Measurements from ENCODE around the gene MADD.
"Not testable (repeated sequence)": the region's sequence is repeated elsewhere in the genome, so short reads cannot be mapped to it uniquely, and the experiment has no call there.

MADD gene

DNA sequence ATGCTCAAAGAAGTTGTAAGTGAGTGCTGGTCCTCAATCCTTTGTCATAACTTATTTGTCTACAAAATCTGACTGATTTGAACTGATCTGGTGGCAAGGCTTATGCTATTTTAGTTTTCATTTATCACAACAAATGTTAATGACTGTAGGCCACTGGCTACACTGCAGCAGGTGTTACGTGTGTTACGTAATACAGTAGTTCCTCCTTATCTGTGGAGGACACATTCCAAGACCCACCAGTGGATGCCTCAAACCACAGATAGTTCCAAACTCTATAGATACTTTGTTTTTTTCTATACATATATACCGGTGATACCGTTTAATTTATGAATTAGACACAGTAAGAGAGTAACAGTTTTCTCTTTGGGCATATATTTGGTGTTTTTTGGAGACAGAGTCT lies 7.0 kb downstream of the MADD start:
- DNase-seq (ENCODE audit: low spot score), result no peak

DNA sequence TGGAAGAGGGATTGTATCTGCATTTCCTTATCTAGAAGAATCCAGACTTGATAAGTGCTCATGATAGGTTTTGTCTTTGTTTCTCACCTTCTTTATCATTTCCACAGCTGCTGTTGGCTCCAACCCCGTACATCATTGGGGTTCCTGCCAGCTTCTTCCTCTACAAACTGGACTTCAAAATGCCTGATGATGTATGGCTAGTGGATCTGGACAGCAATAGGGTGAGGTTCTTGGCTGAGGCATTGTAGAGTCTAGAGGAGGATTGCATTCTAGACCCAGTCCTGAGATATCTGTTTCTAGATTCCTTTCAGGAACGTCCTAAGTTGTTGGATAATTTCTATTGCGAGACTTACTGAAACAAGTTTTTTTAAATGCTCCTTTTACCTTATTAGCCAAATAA lies 8.1 kb downstream of the MADD start:
- DNase-seq (ENCODE audit: low spot score), result no peak

DNA sequence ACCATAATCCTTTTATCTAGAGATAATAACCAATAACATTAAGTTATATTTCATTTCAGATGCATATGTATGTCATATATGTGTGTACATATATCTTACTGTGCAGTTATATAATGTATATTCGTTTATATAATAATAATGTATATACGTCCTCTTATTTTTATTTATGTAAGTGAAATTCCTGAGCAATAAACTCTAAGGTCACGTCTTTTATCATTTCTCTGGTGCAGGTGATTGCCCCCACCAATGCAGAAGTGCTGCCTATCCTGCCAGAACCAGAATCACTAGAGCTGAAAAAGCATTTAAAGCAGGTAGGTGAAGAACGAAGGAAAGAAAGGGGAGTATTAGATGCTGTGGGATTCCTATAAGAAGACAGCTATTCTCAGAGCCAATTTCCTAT lies 8.8 kb downstream of the MADD start:
- no peak for DNase-seq (ENCODE audit: low spot score)

DNA sequence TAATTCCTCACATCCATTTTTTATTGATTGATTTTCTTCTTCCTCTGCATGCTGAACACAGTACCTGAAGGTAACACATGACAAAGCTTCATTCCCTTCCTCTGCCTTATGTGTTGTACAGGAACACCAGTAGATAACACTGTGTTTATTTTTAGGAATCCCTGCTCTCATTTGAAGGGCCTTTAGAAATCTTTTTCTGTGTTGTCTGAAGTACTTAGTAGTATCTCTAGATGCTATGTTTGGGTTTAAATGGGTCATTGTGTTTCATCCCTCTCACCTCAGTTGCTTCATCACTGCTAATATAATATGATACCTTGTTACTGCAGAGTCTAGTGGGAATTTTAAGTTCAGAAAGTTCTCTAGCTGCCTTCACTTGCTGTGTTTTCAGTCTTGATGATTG lies 10.2 kb downstream of the MADD start:
- DNase-seq (ENCODE audit: low spot score), result no peak

DNA sequence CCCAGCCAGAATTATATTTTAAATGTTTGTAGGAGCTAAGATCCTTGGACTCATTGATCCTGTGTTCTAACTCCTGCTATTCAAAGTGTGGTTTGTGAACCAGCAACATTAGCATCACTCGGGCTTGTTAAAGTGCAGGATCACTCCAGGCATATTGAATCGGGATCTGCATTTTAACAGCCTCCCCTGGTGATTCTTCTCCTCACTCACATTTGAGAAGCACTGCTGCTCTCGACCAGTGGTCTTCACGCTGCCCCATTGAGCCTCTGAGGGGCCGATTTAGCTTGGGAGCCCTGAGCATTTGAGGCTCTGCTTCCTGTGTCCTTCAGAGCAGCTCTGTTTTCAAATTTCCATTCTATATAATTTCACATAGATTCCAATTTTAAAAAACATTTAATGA lies 10.9 kb downstream of the MADD start:
- DNase-seq (ENCODE audit: low spot score), result no peak

DNA sequence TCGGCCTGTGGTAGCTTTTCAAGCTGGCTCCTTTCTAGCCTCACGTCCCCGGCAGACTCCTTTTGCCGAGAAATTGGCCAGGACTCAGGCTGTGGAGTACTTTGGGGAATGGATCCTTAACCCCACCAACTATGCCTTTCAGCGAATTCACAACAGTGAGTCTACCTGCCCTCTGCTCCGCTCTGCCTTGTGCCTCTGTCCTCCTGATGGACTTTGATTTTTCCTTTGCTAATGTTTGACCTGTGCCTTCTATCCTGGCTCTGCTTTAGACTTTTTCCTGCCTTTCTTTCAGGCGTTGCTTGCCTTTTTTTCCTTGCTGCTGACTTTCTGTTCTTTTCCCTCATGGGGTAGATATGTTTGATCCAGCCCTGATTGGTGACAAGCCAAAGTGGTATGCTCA lies 12.5 kb downstream of the MADD start:
- DNase-seq (ENCODE audit: low spot score), result no peak

DNA sequence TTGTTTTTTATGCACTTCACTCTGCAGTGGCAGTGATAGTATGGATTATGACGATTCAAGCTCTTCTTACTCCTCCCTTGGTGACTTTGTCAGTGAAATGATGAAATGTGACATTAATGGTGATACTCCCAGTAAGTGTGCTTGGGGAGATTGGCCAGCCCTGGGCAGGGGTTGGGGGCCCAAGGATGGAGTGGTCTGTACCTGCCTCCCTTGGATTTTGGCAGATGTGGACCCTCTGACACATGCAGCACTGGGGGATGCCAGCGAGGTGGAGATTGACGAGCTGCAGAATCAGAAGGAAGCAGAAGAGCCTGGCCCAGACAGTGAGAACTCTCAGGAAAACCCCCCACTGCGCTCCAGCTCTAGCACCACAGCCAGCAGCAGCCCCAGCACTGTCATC lies 14.2 kb downstream of the MADD start:
- no peak for DNase-seq (ENCODE audit: low spot score)

DNA sequence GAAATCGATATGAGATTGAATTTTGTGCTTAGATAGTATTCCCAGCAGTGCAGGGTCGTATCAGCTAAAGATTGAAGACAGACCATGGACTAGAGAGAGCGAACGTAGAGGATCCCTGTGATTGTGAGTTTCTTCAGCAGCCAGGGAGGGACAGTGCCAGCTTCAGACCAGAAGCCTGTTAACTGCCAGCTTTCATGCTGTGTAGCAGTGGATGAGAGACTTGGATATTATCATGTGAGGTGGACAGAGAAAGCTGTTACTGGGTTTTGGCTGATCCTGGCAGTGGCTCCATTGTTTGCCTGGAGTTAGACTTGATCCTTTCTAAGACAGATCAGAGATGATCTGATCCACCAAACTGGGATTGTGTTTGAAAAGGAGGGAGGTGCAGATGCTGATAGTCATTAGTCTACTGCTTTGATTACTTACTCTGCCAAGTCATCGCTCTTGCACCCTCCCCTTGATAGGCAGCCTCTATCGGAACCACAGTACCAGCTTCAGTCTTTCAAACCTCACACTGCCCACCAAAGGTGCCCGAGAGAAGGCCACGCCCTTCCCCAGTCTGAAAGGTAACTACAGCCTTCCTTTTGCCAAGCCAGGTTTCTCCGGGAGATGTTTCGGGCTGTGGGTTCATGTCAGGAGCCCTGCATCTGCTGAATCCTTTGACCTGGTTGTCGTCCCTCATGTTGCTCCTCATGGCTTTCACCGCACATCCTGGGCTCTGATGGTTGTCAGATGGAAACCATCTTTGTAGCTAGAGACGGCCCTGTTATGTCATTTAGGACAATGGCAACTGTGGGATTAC lies 16.2 kb downstream of the MADD start:
- no peak for DNase-seq (ENCODE audit: low spot score)

DNA sequence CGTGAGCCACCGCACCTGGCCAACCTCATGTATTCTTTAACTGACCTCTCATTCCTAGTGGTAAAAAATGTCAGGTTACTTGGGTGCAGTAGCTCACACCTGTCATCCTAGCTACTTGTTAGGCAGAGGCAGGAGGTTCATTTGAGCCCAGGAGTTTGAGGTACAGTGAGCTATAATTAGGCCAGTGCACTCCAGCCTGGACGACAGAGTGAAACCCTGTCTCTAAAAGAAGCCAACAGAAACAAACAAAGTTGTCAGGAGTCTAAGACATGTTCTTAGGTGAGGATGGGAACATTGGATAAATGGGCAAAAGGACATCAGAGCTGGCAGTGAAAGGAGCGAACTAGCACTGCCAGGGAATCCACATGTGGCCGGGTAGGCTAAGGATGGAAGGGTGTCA lies 18.1 kb downstream of the MADD start:
- no peak for DNase-seq (ENCODE audit: low spot score)

DNA sequence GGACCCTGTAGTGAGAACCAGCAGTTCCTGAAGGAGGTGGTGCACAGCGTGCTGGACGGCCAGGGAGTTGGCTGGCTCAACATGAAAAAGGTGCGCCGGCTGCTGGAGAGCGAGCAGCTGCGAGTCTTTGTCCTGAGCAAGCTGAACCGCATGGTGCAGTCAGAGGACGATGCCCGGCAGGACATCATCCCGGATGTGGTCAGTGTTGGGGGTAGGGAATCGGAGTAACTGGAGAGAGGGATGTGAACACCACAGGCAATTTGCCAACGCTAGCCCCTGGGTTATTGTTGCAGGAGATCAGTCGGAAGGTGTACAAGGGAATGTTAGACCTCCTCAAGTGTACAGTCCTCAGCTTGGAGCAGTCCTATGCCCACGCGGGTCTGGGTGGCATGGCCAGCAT lies 19.9 kb downstream of the MADD start:
- no peak for DNase-seq (ENCODE audit: low spot score)

DNA sequence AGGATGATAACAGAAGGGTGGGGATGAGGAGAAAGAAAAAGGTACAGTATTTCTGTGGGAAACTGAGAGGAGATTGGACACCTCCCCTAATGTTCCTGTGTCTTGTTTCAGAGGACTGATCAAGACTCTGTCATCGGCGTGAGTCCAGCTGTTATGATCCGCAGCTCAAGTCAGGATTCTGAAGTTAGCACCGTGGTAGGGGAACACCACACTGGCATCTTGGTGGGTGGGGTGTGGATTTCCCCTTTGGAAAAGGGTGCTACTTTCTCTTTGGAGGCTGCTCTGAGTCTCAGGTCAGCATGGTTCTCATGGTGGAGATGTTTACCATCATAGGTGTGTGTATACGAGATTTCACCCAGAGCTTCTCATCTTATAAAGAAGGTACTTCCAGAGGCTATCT lies 25.5 kb downstream of the MADD start:
- no peak for DNase-seq (ENCODE audit: low spot score)

DNA sequence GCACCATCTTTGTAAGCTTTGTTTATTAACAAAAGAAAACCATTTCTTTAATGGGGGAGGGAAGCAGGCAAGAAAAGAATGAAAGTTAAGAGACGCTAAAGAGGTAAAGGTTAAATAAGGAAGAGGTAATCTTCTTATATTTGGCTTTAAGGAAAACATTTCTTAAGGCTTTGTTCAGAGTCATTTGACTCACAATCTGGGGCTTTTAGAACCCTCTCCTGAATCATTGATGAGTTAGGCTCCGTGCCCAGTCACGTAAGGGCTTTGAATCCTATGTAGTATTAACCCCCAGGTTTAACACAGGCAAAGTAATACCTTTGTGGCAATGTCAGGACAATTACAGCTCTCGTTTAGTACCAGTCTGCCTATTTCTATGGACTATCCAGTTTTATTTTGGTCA lies 26.1 kb downstream of the MADD start:
- DNase-seq (ENCODE audit: low spot score), result no peak

DNA sequence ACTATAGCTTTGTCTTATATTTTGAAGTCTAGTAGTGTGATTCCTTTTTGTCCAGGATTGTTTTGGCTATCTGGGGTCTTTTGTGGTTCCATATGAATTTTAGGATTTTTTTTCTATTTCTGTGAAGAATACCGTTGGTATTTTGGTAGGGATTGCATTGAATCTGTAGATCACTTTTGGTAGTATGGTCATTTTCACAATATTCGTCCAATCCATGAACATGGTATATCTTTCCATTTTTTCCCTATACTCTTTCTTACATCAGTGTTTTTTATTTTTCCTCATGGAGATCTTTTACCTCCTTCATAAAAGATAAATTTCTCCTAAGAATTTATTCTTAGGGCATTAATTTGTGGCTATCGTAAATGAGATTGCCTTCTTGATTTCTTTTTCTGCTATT lies 29.1 kb downstream of the MADD start:
- no peak for DNase-seq (ENCODE audit: low spot score)

DNA sequence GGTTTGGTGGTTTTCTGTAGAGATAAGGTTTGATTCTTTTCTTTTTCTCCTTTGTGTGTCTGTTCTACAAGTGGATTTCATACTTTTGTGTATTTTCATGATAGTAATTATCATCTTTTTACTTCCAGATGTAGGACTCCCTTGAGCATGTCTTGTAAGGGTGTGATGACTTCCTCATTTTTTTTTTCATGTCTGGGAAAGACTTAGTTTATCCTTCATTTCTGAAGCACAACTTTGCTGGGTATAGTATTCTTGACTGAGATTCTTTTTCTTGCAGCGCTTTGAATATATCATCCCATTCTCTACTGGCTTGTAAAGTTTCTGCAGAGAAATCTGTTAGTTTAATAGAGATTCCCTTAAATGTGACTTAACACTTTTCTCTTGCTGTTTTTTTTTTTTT lies 32.9 kb downstream of the MADD start:
- no peak for DNase-seq (ENCODE audit: low spot score)

DNA sequence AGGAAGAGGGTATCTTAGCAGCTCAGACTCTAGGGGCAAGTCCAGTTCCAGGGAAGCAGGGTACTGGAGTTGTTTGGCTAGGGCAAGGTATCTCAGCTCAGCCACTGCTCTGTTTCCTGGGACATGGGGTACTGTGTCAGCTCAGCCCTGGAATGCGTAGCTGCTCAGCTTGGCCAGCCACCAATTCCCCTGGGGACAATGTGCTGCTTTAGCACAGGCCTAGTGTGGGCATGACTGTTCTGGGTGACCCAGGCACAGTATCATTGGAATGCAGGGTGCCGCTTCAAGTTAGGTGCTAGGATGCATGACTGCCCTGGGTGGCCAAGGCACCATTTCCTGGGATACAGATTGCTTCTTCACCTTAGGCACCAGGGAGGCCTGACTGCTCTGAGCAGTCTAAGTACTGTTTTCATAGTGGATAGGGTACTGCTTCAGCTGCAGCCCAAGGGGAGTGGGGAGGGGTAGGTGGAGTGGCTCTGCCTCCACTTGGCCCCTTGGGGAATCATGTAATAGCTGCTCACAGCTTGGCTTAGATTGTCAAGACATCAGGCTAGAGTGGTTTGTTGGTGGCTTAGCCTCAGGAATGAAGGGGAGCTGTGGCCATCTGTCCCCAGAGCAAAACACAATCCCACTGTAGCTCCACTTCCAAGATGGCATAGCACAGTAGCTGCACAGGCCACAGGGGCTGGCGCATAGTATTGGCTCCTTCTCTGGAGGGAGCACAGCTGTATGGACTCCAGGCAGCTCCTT lies 36.0 kb downstream of the MADD start:
- DNase-seq (ENCODE audit: low spot score), result no peak

DNA sequence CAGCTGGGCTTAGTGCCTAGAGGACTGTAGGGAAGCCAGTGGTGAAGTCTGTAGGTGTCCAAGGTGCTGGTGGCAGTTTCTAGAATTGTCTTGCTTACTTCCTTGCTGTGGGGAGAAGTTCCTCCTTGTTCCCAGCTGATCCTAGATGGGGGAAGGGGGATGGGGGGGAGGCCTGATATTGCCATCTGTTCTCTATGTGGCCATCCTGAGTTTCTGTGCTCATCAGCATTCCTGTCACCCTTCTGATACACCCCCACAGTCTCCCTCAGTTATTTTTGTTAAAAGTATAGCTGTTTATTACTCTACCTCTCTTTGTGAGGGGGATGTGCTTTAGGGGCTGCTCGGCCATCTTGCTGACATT lies 36.5 kb downstream of the MADD start:
- DNase-seq (ENCODE audit: low spot score), result no peak

DNA sequence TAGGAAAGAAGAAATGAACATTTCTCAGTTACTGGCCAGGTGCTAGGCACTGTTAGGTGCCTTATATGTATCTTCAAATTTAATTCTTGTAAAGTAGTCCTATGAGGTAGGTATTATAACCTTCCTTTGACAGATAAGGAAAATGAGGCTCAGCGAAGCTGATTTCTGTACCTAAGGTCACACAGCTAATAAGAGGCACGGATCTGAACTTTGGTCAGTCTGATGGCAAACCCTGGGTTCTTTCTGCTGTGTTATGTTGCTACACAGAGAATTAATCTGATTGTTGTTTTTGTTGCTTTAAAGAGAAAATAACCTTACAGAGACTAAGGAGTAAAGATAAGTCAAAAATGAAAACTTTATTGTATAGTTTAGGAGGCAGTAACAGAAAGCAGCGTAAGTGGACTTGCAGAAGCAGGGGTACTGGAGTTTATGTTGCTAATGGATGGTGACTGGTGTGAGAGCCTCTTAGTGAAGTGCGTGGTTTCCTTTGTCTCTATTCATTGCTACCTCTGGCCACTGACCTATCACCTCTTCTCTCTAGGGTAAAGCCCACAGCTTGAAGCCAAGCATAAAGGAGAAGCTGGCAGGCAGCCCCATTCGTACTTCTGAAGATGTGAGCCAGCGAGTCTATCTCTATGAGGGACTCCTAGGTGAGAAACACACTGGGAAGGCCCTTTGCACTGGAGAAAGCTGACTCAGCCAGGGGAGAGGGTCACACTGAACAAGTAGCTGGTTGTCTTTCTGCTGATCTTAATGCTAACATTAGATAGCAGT lies 38.3 kb downstream of the MADD start:
- no peak for DNase-seq (ENCODE audit: low spot score)

DNA sequence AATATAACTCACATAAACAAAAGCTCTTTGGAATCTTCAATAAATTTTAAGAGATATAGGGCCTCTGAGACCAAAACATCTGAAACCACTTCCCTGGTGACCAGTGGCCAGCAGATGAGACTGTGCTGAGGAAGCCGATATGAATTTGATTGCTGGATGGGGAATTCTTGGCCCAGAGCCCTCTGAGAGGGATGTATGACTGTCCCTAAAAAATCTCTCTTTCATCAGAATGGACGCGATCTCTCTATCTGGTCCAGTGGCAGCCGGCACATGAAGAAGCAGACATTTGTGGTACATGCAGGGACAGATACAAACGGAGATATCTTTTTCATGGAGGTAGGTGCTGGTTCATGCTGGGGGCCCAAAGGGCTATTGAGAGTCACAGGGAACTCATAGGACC lies 45.1 kb downstream of the MADD start:
- DNase-seq (ENCODE audit: low spot score), result no peak

DNA sequence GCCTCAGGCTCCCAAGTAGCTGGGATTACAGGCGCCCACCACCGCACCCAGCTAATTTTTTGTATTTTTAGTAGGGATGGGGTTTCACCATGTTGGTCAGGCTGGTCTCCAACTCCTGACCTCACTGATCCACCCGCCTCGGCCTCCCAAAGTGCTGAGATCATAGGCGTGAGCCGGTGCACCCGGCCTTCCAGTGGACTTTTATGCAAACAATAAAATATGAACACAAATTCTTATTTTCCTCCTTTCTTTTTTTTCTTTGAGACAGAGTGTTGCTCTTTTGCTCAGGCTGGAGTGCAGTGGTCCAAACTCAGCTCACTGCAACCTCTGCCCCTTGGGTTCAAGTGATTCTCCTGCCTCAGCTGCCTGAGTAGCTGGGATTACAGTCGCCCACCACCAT lies 46.6 kb downstream of the MADD start:
- not testable (repeated sequence) for DNase-seq (ENCODE audit: low spot score)

DNA sequence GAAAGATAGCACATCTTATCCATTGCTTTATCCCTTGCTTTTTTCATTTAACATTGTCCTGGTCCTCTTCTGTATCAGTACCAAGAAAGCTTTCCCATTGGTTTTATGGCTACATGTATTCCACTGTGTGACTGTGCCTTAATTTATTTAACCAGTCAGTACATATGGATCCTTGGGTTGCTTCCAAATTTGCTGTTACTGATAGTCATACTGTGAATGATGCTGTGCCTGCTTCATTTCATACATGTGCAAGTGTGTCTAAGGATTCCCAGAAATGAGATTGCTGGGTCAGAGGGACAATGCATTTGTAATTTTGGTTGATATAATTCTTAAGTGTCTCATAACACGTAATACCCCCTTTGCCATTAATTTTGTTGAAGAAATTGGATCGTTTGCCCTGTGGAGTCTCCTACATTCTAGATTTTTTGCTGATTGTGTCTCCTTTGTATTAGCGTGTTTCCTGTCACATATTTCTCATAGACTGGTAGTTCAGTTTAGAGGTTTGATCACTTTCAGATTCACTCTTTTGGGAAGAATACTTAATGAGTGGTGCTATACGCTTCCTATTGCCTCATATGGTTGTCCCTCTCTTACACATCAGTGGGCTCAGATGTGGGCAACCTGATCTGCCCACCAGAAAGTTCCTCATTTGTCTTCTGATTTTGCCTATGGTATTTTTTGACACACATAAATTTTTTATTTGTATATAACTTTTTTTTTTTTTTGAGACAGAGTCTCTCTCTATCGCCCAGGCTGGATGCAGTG lies 47.3 kb downstream of the MADD start:
- DNase-seq (ENCODE audit: low spot score), result peak; percentile 77

DNA sequence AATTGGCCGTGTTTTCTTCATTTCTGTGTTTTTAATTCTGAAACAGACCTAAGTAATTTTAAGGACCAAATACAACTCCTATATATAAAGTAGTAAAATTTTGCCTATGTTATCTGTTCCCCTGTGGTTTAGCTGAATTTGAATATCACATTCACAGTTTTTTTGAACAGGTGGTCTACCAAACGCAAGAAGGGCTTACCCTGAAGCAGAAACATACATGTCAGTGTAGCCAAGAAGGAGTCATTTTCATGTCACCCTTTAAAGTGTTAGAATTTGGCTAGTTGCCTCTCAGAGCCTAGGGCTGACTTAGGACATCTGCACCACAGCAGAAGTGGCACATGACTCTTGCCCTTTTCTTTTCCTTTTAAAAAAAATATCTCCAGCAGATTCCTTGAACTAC lies 48.2 kb downstream of the MADD start:
- DNase-seq (ENCODE audit: low spot score), result peak; percentile 72

DNA sequence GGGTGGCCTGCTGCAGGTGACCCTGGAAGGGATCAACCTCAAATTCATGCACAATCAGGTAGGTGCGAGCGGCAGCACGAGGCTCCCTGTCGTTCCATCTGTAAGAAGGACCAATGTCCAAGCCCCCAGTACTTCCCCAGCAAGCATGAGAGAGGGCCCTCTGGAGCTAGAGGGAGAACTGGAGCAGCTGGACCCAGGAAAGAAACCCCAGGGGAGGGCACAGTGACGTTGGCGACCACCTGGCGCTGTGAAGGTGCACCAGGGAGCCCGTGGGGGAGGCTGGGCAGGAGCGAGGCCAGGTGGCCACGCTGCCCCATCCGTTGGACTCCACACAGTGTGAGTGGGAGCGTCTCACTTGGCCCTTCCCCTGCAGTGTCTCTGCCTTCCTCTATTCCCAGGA lies 54.6 kb downstream of the MADD start:
- no peak for DNase-seq (ENCODE audit: low spot score)

Data from germinal center (tissue), 1 donor.